Head of caudate nucleus (tissue), 42 donors: Measurements from ENCODE around the gene GCN1.

Experiments used
- DNase-seq, 42 donors: peaks; one replicate each; pipeline versions ENCODE4 v3.0.0 to v3.0.0-alpha.2; 2020 to 2021; ENCODE audit warnings: mixed read lengths in 7 of 42
- intact Hi-C: fragments of 100-400 bp; cut with DNase I; formaldehyde crosslinking; loops from one replicate; pipeline ENCODE4 v1.15.0; 2022

Gene GCN1

DNA sequence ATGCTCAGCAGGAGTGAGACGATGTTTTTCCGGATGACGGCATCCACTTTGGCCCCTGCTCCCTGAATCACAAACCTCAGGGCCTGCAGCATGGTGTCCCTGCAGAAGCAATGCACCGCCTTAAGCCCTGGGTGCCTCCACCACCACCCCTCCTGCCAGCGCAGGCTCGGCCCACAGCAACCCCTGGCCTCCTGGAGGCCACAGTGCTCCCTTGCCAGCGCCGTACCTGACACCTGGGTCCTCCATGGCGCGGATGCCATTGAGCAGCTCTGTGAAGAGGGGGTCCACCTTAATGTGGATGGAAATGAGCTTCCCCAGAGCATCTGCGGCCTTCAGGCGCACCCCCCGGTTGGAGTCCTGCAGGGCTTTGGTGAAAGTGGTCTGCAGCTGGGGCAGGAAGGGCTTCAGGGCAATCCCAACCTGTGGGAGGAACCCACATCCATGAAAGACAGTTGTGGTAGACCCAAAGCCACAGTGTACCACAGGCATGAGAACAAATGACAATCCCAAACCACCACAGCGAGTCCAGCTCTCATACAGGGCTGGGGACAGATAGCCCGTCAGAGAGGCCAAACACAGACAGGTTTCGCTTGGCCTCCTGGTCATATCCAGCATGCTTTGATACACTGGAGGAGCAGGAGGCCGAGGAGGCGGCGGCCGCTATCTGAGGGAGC is 60.1 kb downstream of the GCN1 start:
- no peak for DNase-seq
- intact Hi-C loops = no loop called here

- intact Hi-C loops = no loop called here
- DNase-seq = peak in 15 of 42 donors; percentile 3 to 62 (median 27)
These were observed 61.6 kb downstream of the GCN1 start for GRCh38 chr12:120132863-120133385.

DNA sequence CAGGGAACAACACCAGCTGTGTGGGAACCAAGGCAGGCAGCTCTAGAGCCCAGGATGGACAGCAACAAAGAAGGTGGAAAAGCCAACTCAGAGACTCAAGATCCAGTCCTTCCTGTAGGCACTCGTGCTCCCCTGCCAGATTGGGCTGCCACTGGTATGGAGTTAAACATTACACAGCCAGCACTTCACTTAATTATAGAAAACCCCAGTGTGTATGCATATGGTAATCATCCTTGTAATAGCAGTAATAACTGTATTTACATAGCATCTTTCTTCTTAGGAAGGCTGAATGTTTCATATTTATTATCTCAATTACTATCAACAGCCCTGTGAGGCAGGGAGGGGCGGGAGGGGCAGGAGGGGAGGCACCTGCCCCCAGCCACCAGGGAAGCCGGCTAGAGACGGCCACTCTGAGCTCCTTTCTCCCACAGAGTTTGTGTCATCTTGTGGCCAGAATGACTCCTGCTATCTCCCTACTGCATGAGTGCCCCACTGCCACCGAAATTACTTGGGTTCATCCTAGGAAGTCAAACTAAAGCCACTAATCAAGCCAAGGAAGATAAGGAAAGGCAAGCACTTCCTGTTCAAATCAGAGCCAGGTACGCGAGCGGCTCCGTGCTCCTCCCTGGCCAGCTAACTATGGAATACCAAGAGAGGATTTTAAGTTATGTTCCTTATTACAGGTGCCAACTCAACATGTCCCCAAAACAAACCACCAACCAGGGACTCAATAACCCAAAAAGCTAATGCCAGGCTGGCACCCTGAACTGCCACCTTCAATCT is 62.3 kb downstream of the GCN1 start:
- DNase-seq = no peak
- intact Hi-C loops = no loop called here

GRCh38 chr12:120131116-120131515 is 63.4 kb downstream of the GCN1 start:
- DNase-seq = no peak
- intact Hi-C loops = no loop called here

GRCh38 chr12:120130011-120130410 is 64.5 kb downstream of the GCN1 start:
- intact Hi-C loops = no loop called here
- no peak for DNase-seq

DNA sequence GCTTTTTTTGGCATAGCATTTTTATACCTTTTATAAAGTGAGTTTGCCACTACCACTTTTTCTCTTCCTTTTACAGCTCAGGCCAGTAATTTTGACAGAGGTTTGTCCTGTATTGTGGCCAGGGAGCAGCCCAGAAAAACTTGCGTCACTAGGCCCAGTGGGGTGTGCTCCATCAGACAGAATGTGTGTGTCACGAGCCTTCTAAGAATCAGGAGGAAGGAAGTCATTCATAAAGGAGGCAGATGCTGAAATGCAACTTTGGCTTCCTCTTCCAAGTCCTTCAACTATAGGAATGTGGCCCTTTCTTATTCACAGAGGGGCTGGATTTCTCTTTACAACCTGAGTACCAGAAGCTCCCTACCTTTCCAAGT is 67.9 kb downstream of the GCN1 start:
- intact Hi-C loops = no loop called here
- DNase-seq = peak in 8 of 42 donors; percentile 11 to 56 (median 31)

DNA sequence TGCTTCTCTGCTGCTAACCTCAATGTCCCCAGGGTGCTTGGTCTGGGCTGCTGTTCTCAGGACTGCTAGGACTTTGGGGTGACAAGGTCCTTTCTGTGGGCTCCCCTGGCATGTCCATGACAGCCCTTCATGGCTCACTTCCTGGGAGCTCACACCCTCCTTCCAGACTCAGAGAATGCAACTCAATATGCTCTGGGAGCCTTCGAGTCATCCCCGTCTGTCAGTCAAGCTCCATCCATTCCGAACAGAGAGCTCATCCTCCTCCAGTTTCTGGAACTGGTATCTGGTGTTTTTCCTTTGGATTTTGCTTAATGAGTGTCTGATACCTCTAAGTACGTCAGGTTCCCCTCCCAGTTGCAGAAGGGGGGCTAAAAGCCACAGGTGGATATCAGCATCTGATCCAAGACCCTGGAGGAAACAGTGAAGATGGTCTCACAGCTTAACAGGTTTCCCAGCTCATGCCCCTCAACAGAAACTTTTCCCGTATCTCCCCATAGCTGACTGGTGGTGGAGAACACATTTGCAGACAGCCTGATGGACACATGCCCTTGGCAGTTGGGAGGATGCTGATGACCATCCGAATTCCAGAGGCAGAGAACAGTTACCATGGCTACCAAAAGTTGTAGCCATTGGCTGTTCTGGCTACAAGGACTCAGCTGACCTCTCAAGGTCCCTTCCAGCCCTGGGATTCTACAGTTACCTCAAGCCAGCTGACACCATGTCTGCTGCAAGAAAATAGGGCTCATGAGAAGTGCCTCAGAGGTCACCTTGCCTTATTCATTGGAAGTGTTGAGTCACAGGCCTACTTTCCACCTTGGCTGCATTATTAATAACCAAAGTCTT is 68.5 kb downstream of the GCN1 start:
- intact Hi-C loops = no loop called here
- peak in 9 of 42 donors; percentile 12 to 60 (median 29) for DNase-seq

DNA sequence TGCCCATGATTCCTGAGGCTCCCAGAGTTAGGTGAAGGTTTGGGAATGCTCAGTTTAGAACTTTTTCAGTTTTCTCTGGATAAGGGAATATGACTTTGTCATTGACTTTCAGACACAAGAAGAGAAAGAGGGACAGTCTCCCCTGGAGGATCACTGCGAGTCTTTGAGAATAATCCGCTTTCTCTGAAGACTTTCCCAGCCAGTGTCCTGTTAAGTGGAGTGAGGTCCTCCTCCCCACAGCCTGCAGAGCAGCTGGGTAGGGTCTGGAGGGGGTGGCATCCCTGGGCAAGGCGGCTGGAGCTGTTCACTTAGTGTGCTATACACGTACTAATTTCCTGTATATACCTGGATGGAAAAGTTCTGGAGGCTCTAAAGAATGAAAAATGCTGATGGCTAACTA is 69.5 kb downstream of the GCN1 start:
- DNase-seq = no peak
- intact Hi-C loops = no loop called here

DNA sequence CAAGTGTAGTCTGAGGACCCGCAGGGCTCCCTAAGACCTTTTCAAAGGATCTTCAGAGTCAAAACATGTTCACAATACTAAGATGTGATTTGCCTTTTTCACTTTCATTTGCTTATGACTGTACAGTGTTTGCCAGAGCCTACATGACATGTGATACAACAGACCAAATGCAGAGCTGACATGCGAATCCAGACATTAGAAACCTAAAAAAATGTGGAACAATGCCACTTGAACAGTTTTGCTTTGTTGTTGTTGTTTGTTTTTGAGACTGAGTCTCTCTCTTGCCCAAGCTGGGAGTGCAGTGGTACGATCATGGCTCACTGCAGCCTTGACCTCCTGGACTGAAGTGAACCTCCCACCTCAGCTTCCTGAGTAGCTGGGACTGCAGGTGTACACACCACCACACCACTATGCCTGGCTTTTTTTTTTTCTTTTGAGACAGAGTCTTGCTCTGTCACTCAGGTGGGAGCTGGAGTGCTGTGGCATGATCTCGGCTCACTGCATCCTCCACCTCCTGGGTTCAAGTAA is 72.7 kb downstream of the GCN1 start:
- DNase-seq = no peak
- intact Hi-C loops = no loop called here

DNA sequence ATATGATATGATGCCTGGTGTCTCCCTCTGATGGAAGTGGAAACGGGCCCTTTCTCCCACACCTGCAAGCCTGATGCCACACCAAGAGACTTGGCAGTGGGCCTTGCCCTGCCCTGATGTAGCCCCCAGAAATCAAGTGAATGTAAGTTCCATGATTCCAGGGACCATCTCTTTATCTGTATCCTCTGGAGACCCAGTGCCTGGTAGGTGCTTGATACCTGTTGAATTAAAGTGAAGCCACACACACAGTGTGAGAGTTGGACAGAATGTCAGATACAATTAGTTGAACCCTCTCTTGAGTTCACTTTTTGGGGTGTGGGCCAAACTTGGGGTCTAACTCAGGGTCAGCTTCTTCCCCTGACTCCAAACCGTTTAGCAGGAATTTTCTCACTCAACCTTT is 73.2 kb downstream of the GCN1 start:
- DNase-seq = no peak
- intact Hi-C loops = no loop called here

GRCh38 chr12:120119271-120119973 is 75.1 kb downstream of the GCN1 start:
- intact Hi-C loops = loop anchor here (10.0 kb wide), 1 partner anchor 75 kb away; the partner anchor contains the start of gene GCN1

DNA sequence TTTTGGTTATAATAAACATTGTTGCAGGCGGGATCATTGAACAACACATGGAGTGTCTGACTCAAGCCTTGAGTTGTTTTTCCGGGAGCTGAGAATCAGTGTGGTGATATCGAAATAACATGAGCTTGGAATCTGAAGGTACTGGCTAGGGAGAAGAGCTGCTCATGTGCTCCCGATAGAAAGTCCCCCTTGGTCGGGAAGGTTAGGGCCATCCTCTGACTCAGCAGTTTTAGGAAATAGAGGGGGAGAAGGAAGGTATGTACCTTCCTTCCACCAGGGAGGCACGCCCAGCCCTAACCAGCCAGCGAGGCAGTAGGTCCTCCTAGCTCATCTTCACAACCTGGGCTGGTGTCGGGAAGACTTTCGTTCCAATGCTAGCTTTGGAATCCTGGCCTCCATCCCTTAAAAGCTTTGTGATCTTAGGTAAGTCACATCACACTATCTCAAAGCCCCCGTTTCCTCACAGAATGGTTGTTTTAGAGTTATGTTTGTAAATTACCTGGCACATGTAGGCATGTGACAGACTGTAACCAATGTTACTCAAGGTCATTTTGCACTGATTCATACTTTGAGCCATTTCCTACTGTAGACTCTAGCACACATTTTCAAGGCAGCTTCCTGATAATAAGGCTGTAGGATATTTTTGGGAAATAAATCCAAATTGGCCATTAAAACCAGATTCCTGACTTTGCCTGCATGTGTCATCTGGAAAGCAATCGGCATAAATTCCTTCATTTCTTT is 76.0 kb downstream of the GCN1 start:
- no peak for DNase-seq
- intact Hi-C loops = loop anchor here (10.0 kb wide), 1 partner anchor 76 kb away; the partner anchor contains the start of gene GCN1

More at GRCh38 chr12:120119271-120119973, 75.1 kb downstream of the GCN1 start:
- no peak for DNase-seq

- intact Hi-C loops = loop anchor here (10.0 kb wide), 1 partner anchor 77 kb away; the partner anchor contains the start of gene GCN1
These were observed 76.6 kb downstream of the GCN1 start for GRCh38 chr12:120117961-120118320.

GRCh38 chr12:120116792-120117651 is 77.5 kb downstream of the GCN1 start:
- peak; percentile 44 to 96 (median 92) for DNase-seq

More at GRCh38 chr12:120117961-120118320, 76.6 kb downstream of the GCN1 start:
- DNase-seq = no peak

GRCh38 chr12:120116441-120116791 is 78.1 kb downstream of the GCN1 start, which contains the start of gene RAB35:
Gene RAB35, minus strand, starts transcription at chr12:120116753. Its CDS starts 103 bp downstream, at chr12:120116650.
- DNase-seq = peak in 7 of 42 donors; percentile 78 to 95 (median 93)
- intact Hi-C loops = loop anchor here (10.0 kb wide), 1 partner anchor 78 kb away; the partner anchor contains the start of gene GCN1

More at GRCh38 chr12:120116792-120117651, 77.5 kb downstream of the GCN1 start:
- intact Hi-C loops = loop anchor here (10.0 kb wide), 1 partner anchor 78 kb away; the partner anchor contains the start of gene GCN1

GRCh38 chr12:120115692-120116440 is 78.6 kb downstream of the GCN1 start:
- peak in 5 of 42 donors; percentile 4 to 34 (median 28) for DNase-seq
- intact Hi-C loops = loop anchor here (10.0 kb wide), 1 partner anchor 79 kb away; the partner anchor contains the start of gene GCN1
